GM19438 (cell line): ENCODE measurements around the gene MN1.

Experiments used
- ATAC-seq: cut with Tn5 transposase; IDR thresholded peaks from one replicate; pipeline ENCODE4 v1.9.1; 2021; ENCODE audit warnings: low read depth; ENCODE audit not compliant: unreplicated experiment

MN1 gene

GRCh38 chr22:27801616-27802345 lies at the start of gene MN1:
TSS of gene MN1 (minus strand) at chr22:27801756. CDS start at chr22:27800543, 1,213 bp downstream.
- ATAC-seq, result no peak

- ATAC-seq, result no peak
These were observed 48.5 kb upstream of the MN1 start for GRCh38 chr22:27850000-27850521.

GRCh38 chr22:27848005-27848404 lies 46.4 kb upstream of the MN1 start:
- no peak for ATAC-seq

GRCh38 chr22:27846910-27847309 lies 45.4 kb upstream of the MN1 start:
- ATAC-seq, result no peak

- ATAC-seq, result no peak
These were observed 44.7 kb upstream of the MN1 start for GRCh38 chr22:27846248-27846757.

GRCh38 chr22:27845644-27846043 lies 44.1 kb upstream of the MN1 start:
- ATAC-seq, result no peak

- ATAC-seq, result no peak
These were observed 43.4 kb upstream of the MN1 start for GRCh38 chr22:27844656-27845591.

- no peak for ATAC-seq
These were observed 42.7 kb upstream of the MN1 start for GRCh38 chr22:27844256-27844655.

GRCh38 chr22:27843441-27843840 lies 41.9 kb upstream of the MN1 start:
- ATAC-seq, result no peak

- no peak for ATAC-seq
These were observed 41.3 kb upstream of the MN1 start for GRCh38 chr22:27842669-27843431.

GRCh38 chr22:27842201-27842600 lies 40.6 kb upstream of the MN1 start:
- ATAC-seq, result no peak

GRCh38 chr22:27840436-27840835 lies 38.9 kb upstream of the MN1 start:
- ATAC-seq, result no peak

GRCh38 chr22:27839057-27839660 lies 37.6 kb upstream of the MN1 start:
- no peak for ATAC-seq

- ATAC-seq, result no peak
These were observed 34.6 kb upstream of the MN1 start for GRCh38 chr22:27836181-27836580.

GRCh38 chr22:27835446-27835845 lies 33.9 kb upstream of the MN1 start:
- ATAC-seq, result no peak

GRCh38 chr22:27834364-27835185 lies 33.0 kb upstream of the MN1 start:
- ATAC-seq, result no peak

GRCh38 chr22:27833803-27834202 lies 32.2 kb upstream of the MN1 start:
- ATAC-seq, result no peak

- no peak for ATAC-seq
These were observed 31.1 kb upstream of the MN1 start for GRCh38 chr22:27832606-27833005.

GRCh38 chr22:27829620-27830019 lies 28.1 kb upstream of the MN1 start:
- ATAC-seq, result no peak
